IPS-18c (cell line): ENCODE results near the gene CAMK1G.

Experiments
- H3K4me3 ChIP-seq: 2 replicates; pipeline ENCODE4 v1.7.0; 2013; ENCODE audit warnings: low read depth, mild to moderate bottlenecking, low read length, moderate library complexity; ENCODE audit not compliant: insufficient read depth
- H3K9me3 ChIP-seq: one replicate; pipeline ENCODE4 v1.6.1; 2013; ENCODE audit warnings: mild to moderate bottlenecking, low read length, moderate library complexity; ENCODE audit not compliant: control insufficient read depth, insufficient read depth

The CAMK1G gene

DNA sequence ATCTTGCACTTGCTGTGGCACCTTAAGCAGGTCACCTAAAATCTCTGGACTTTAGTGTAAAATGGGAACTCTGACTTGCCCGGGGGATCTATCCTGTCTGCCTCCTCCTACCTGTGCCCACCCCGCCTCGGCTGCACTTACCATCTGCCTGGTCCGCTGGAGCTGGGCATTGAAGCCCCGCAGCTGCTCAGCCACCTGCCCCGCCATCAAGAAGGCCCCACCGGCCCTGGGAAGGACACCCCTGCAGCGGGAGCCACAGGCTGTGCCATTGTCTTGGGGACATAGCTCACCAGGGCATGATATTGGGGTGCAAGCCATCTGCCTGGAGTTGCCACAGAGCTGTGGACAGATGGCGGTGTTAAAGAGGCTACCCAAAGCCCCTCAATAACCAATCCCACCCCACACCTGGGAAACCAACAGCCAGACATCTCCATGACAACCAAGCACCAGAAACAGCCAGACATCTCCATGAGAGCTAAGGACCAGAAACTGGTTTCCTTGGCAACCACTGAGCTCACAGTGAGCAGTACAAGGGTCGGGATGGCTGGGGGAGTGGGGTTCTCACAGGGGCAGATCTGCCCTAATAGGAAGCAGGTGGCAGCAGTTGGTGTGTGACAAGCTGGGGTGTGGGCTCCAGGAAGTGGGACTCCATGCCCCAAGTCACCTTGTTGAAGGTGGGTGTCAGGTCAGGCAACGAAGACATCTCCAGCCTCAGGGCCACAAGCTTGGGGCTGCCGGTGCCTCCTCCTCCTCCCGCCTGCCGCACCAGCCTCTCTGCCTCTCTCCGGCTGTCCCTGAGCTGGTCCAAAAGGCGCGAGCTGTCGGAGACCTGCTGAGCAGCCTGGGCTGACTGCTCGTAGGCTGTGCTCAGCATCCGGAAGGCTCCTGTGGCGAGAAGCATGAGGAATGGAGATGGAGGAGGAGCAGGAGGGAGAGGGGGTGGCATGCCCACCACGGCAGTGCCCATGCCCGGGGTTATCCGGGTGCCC, 39.6 kb downstream of the CAMK1G start:
- Histone ChIP-seq H3K4me3 (no peak overlapping the region), H3K9me3 (no peaks in the 10 kb centered on the region)

DNA sequence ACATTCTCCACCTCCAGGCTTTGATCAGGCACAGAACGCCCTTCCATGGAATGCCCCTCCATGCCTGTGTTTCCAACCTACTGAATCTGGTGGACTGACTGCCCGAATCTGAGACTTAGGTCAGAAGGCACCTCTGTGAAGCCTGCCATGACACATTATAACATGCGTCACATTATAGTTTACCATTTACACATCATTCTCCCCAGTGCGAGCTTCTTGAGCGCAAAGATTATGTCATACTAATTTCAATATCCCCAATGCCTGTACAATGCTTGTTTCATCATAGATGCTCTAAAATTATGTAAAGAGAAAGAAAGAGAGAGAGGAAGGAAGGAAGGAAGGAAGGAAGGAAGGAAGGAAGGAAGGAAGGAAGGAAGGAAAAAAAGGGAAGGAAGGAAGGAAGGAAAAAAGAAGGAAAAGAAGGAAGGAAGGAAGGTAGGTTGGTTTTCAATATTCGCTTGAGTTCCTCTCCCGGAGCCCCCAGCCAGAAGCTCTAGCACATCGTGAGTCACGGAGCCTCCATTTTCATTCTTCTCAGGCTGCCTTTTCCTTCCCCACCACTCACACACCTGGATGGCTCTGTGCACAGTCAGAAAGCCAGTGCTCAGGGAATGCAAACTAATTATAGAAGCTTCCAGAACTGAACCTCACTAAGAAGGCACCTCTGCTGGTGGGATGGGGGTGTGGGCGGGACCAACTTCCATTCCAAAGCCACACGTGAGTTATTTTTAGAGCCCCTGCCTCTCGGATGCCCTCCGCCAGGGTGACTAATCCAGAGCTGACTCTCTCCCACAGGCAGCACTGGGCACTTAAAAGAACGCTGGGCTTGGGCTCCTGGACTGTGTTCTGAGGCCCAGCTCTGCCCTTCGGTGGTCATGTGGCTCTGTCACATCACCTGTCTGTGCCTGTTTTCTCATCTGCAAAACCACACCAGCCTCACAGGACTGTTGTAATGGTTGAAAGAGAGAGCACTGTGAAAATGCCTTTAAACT, 41.3 kb downstream of the CAMK1G start:
- Histone ChIP-seq H3K9me3 (no peaks in the 10 kb centered on the region), H3K4me3 (no peak overlapping the region)

DNA sequence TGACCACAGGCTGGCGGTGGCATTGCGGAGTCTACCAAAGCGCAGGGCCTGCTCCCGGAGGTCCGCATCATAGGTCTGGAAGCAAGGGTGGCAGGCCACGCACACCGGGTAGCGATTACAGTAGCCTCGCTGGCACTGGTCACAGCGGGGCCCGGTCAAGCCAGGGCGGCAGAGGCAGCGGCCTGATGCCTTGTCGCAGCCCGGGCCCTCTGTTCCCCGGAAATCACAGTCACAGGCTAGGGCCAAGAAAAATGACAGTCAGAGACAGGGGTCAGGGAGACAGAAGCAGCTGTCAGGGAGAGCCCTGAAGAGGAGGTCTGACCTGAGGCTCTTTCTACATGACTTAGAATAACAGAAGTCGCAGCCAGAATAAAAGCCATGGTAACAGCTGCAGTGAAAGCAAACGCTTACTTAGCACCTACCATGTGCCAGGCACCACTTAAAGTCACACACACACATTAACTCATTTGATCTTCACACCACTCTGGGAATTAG, 42.3 kb downstream of the CAMK1G start:
- Histone ChIP-seq H3K4me3 (no peak overlapping the region), H3K9me3 (no peaks in the 10 kb centered on the region)

DNA sequence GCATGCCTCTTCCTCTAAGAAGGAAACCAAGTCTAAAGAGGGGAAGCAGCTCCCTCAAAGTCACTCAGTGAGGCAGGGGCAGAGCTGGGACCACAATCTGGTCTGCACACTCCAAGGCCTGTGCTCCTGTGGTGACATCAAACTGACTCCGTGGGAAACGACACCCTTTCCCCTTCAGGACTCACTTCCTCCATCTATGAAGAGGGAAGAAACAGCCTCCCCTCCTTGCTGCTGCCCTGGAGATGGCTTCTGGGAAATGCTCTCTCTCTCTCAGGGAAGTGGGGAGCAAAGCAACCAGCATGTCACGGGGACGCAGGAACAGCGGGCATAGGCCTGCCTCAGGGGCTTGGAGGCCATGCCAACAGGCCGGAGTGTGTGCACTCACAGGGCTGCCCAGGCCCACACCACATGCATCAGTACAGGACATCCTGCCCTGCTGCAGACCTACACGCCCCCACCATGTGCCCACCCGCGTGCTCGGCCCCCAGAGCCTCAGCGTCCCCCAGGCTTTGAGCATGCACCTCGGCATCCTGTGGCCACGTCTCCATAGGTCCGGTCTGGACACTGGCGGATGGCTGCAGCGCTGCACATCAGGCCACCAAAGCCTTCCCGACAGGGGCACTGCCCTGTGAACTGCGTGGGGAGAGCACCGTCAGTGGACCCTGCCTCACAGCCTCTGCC, 43.0 kb downstream of the CAMK1G start:
- Histone ChIP-seq H3K4me3 (no peak overlapping the region), H3K9me3 (no peaks in the 10 kb centered on the region)

DNA sequence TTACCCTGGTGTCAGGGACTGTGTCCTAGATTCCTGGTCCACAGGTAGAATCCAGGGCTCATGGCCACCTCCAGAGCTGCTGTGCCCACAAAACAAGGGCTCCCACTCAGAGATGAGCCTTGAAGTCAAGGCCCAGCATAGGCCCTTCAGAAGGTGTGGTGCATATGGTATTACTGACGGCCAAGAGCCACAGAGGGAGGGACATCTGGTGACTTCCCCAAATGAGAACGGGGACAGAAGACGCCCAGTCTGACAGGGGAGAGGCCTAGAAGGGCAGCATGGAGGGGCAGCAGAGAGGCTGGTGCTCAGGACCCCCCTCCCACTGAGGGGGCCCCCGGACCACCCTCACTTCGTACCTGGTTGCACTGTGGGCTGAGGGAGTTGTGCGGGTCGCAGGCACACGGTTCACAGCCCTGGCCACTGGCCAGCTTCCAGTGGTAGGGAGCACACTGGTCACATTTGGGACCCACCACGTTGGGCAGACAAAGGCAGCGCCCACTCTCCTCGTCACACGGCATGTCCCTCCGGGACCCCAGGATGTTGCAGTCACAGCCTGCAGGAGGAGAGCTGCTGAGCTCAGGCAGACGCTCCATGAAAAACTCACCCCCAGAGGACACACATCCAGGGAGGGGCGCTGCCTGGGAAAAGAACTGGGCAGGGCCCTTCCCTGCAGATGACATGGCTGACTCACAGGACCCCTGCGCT, 43.7 kb downstream of the CAMK1G start:
- Histone ChIP-seq H3K9me3 (no peaks in the 10 kb centered on the region), H3K4me3 (no peak overlapping the region)

DNA sequence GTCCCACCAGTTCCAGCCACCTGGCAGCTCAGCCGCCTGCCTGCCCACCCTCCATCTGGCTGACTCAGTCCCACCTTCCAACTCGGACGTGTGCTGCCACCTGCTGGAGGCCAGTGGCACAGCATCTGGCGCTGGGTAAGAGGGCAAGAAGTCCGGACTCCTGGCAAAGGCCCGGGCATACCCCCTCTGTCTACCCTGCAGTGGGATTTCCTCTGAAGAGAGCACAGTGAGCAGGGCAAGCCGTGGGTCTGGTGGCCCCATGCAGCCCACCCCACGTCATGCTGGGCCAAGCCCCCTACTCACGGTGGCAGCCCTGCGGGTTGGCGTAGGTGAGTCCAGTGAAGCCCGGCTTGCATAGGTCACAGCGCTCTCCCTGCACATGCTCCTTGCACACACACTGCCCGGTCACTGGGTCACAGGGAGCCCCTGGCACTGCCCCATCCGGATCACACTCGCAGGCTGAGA, 44.2 kb downstream of the CAMK1G start:
- Histone ChIP-seq H3K4me3 (no peak overlapping the region), H3K9me3 (no peaks in the 10 kb centered on the region)

DNA sequence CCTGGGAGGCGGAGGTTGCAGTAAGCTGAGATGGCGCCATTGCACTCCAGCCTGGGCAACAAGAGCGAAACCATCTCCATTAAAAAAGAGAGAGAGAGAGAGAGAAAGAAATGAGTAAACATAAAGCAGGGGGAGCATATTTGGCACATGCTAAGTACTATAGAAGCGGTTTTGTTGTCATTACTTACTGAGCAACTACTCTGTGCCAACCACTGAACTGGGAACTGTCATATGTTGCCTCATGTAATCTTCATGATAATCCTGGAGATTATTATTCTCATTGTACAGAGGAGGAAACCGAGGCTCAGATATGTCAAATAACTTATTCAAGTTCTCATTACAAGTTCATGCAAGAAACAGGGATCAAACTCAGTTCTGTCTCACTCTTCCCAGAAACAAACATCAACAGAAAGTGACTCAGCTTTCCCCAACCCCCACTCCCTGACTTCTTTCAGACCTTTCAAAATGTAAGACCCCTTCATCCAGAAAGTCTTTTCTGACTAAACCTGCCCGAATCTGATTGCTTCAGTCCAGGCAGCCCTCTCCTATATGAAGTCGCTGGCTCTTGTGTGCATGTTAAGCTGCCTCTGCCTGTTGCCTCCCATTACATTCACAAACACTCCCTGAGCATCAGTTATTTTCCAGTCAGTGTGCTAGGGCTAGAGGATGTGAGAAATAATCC, 45.2 kb downstream of the CAMK1G start:
- no peaks in the 10 kb centered on the region for H3K9me3 ChIP-seq
- no peak overlapping the region for H3K4me3 ChIP-seq

DNA sequence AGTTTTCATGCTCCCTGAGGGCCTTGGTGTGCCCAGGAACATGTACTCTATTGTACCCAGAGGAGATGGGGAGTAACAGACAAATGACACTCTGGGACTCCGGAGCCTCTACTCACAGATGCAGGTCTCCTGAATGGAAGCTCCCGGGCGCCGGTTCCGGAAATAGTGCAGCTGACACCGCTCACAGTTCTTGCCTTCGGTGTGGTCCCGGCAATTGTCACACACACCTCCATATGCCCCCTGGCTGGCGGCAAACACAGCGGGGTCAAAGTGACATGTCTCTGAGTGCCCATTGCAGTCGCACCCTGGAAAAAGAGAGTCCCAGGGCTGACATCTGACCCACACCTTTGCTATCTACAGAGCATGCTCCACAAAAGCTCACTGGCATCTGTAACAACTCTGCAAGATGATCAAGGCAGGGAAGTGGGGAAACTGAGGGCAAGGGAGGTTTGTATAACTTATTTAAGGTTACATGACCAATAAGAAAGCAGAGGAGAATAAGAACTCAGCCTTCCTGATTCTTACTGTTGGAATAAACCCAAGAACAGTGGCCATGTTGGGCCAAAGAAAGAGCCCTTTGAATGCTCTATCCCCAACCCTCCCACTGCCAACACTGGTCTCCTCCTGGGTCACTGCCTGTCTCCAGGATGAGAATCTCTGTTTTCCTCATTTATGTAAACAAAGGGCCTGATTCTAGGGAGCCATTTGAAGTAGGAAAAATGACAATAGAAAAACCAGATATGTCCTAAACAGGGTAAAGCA, 46.3 kb downstream of the CAMK1G start:
- Histone ChIP-seq H3K9me3 (no peaks in the 10 kb centered on the region), H3K4me3 (no peak overlapping the region)

DNA sequence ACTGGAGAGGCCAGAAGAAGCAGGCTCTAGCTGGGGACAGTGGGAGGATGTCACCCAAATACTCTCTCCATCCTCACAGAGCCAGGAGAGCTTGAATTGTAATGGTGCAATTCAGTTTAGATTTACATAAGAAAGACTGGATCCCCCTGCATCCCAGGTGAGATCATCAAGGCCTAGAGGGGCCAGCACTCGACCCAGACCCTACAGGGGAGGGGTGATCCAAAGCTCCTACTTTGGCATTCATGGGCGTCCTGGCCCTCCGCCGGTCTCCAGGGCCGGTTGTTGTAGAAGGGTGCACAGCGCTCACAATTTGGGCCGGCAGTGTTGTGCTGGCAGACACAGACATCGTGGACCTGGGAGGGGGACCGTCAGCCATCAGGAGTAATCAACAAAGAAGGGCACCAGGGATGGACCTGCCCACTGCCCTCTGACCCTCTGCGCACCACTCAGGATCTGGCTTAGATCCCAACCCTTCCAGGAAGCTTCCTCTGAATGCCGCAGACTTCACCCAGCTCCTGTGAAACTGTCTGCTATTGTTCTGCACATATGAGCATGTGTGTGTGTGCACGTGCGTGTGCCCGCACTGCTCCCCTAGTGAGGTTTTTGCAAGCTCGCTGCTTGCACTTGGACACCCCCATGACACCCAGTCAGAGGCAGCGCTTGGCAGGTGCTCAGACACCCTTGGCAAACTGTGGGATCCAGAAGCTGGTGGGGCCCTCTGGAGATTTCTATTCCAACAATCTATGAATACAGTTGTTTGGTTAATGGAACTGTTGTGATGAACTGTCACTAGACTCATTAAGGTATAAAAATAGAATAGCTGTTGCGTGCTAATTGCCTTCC, 47.1 kb downstream of the CAMK1G start:
- no peak overlapping the region; the same call in 1 of the 2 replicates for H3K4me3 ChIP-seq
- no peaks in the 10 kb centered on the region for H3K9me3 ChIP-seq

DNA sequence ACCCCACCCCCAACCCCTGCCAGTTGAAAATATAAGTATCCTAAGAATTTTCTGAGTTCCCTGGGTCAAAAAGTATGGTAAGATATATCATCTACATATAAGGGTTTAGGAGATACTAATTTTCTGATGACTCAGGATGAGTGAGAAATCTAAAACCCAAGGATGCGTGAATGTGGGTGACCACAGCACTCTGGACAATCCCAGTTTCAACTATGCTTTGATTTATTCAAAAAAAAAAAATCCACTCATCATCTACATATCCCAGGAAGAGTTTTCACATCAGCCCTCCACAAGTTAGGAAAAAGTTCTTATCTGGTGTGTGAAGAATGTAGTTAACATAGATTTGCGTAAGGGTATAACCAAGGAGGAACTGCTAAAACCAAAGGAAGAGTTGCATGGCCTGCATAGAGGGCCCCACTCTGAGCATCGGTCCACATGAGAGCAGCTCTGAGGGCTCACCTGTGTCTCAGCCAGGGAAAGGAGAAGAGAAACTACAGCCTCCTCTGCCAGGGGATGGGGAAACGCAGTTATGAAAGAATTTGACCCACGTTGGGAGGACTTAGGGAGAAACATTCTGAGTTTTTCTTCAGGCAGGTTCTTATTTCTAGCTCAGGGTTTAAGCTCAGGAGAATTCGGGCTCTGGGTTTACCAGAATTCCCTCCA, 50.0 kb downstream of the CAMK1G start:
- Histone ChIP-seq H3K9me3 (no peaks in the 10 kb centered on the region), H3K4me3 (no peak overlapping the region)

DNA sequence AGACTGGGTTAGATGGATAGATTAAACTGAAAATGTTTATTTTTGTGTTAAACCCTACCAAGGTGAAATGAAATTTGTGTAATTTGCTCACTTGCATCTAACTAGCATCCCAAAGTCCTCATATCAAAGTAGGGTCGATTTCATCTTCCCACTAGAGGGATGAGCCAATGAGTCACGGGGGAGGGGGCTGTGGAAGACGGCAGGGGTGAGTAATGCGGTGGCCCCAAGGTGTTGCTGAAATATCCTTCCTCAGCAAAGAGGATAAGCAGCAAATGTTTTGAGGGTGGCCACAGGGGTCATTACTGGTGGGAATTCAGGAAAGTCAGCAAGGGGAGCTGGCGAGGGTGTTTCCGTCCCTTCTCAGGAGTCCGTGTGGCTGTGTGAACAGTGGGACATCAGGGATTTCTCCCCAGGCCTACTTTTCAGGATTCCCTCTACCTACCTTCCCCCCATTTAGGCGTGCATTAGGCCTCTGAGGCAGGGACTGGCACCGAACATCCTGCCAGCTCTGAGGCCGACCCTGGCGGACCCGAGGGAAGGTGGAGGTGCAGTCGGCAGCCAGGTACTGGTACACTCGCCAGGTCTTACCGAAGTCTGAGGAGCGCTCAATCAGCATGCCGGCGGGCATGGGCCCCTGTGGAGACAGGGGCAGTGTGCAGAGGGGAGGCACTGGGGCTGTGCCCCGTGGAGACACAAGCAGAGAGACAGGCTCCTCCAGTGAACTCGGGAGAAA, 50.7 kb downstream of the CAMK1G start:
- Histone ChIP-seq H3K9me3 (no peaks in the 10 kb centered on the region), H3K4me3 (no peak overlapping the region)

DNA sequence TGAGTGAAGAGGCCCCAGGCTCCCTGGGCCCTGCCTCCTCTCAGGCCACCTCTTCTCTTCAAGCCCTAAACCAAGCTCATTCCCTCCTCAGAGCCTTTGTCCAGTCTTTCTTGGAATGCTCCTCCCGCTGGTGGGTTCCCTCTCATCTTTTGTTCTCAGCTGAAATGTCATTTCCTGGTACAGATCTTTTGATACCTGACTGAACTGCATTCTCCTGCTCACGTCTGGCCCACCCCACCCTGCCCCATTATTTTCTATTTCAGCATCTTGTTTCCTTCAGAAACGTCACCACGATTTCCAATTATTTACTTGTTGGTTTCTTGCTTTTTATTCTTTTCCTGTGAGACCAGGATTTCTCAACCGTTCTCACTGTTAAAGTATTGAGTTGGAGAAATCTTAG, 52.3 kb downstream of the CAMK1G start:
- no peak overlapping the region for H3K4me3 ChIP-seq
- no peaks in the 10 kb centered on the region for H3K9me3 ChIP-seq

DNA sequence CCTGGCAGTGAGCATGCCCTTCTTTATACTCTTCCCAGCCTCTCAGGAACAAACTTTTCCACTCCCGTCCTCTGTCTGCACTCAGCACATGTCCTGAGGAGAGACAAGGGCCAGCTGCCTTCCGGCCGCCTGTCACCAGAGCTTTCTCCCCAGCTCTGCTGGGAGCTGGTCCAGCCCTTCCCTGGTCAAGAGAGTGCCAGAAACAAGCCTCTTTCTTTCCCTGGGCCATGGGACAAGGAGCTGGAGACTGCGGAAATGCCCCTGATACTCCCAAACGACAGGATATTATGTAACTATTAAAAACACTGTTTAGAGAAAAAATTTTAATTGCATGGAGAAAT, 58.3 kb downstream of the CAMK1G start:
- no peaks in the 10 kb centered on the region for H3K9me3 ChIP-seq

DNA sequence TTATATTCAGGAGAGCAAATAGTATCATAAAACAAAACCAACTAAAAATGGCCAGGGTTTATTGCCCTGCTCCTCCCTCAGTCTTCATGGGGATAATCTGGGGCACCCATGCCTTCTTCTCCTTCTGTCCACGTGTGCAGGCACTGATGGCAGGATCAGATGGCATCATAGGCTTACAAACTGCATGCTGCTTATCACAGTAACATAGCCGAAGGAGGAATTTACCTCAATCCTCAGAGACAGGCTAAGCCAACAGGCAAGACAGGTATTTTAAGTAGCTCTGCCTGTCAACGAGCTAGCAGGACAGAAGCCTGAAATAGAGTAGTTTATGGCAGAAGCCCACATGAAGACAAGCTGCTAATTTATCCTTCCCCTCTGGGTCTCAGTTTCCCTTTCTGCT, 59.3 kb downstream of the CAMK1G start:
- Histone ChIP-seq H3K4me3 (no peak overlapping the region), H3K9me3 (no peaks in the 10 kb centered on the region)

More for the DNA sequence above, 58.3 kb downstream of the CAMK1G start:
- no peak overlapping the region for H3K4me3 ChIP-seq
